BJ (cell line): ENCODE data around the gene GPRIN3. TPM values are rescaled to one million over a fixed set of nuclear protein-coding genes. Genes with fewer than 3 reads are reported as not detected.

Experiments used
- CTCF ChIA-PET: fragments of 350-600 bp; formaldehyde crosslinking; extraction: SDS; loops from one replicate; lab custom pipeline; 2021; ENCODE audit warnings: antibody characterized with exemption, inconsistent platforms; lab: Yijun Ruan, JAX
- POLR2A ChIA-PET: fragments of 300-600 bp; sonication (Branson Sonifier 250); formaldehyde crosslinking; extraction: SDS; loops from one replicate; lab custom pipeline; 2021; ENCODE audit warnings: antibody characterized with exemption; lab: Charles Lee
- DNase-seq: peaks from one replicate; pipeline ENCODE4 v3.0.0-alpha.2; 2011; ENCODE audit warnings: low read depth
- H3K27me3 ChIP-seq: 2 replicates; pipeline ENCODE4 v1.6.0; 2011; ENCODE audit warnings: low read length; ENCODE audit not compliant: control insufficient read depth, insufficient read depth
- H3K36me3 ChIP-seq: 2 replicates; pipeline ENCODE4 v1.5.1; 2011; ENCODE audit warnings: low read length; ENCODE audit not compliant: control insufficient read depth, insufficient read depth
- H3K4me3 ChIP-seq: 2 replicates; pipeline ENCODE4 v1.5.1; 2011; ENCODE audit warnings: low read depth, mild to moderate bottlenecking, control low read depth, low read length
- polyA plus RNA-seq: library from polyadenylated mRNA; depleted of rRNA; stranded (reverse); fragments of >200 nt; gene quantifications from 2 replicates; pipeline ENCODE4 v1.2.3, GENCODE V29; 2011
- TF ChIP-seq, protein P1 (sequence below): IDR thresholded peaks from 2 replicates; pipeline ENCODE4 v1.5.1; 2011; ENCODE audit warnings: low read depth, mild to moderate bottlenecking, control low read depth, inconsistent platforms, low read length, moderate library complexity; ENCODE audit not compliant: insufficient read depth

Gene GPRIN3
- polyA plus RNA-seq, 1 experiment = not detected

- ChIA-PET POLR2A (no interaction called here), CTCF (interaction anchor here (4.0 kb wide), 1 partner anchor 11 kb away, joined by 27 read pairs; no protein-coding TSS in a partner anchor)
- H3K27me3 ChIP-seq = no peaks in the 10 kb centered on the region
- H3K4me3 ChIP-seq = no peak overlapping the region
- no peaks in the 10 kb centered on the region for H3K36me3 ChIP-seq
- TF ChIP-seq, protein P1, sequence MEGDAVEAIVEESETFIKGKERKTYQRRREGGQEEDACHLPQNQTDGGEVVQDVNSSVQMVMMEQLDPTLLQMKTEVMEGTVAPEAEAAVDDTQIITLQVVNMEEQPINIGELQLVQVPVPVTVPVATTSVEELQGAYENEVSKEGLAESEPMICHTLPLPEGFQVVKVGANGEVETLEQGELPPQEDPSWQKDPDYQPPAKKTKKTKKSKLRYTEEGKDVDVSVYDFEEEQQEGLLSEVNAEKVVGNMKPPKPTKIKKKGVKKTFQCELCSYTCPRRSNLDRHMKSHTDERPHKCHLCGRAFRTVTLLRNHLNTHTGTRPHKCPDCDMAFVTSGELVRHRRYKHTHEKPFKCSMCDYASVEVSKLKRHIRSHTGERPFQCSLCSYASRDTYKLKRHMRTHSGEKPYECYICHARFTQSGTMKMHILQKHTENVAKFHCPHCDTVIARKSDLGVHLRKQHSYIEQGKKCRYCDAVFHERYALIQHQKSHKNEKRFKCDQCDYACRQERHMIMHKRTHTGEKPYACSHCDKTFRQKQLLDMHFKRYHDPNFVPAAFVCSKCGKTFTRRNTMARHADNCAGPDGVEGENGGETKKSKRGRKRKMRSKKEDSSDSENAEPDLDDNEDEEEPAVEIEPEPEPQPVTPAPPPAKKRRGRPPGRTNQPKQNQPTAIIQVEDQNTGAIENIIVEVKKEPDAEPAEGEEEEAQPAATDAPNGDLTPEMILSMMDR = no peak
- no peak for DNase-seq
Observed at GRCh38 chr4:89215736-89216135, 91.9 kb downstream of the GPRIN3 start.

DNA sequence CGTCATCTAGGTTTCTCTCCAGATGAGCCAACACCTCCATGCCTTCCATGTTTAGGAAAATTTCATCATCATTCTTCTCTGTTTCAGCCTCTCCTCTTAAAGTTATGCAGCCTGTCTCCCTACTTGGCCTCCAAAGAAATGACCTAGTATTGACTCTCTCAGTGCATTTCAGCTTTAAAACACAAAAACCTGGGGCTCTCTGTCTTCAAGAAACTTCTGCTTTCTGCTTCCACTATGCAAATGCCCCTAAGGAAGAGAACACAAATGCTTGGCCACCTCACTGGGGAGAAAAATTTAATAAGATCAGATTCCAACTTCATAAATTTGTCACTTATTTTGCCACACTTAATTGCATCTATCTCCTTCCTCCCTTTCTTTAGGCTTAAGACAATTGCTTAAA, 93.3 kb downstream of the GPRIN3 start:
- no peaks in the 10 kb centered on the region for H3K36me3 ChIP-seq
- DNase-seq = no peak
- ChIA-PET CTCF (no interaction called here), POLR2A (no interaction called here)
- H3K27me3 ChIP-seq = no peaks in the 10 kb centered on the region
- no peak overlapping the region for H3K4me3 ChIP-seq
- TF ChIP-seq, protein P1 = no peak

GRCh38 chr4:89213382-89213701, 94.3 kb downstream of the GPRIN3 start:
- CTCF ChIA-PET = interaction anchor here (0.6 to 2.3 kb wide), 2 partner anchors 13 to 1173 kb away, joined by 3 to 13 read pairs; no protein-coding TSS in a partner anchor
- H3K36me3 ChIP-seq = no peaks in the 10 kb centered on the region
- no peak overlapping the region for H3K4me3 ChIP-seq
- POLR2A ChIA-PET = no interaction called here
- TF ChIP-seq, protein P1 = no peak
- no peaks in the 10 kb centered on the region for H3K27me3 ChIP-seq
- no peak for DNase-seq

GRCh38 chr4:89212666-89213381, 94.8 kb downstream of the GPRIN3 start:
- ChIA-PET POLR2A (no interaction called here), CTCF (interaction anchor here (0.6 to 2.3 kb wide), 2 partner anchors 13 to 1174 kb away, joined by 3 to 13 read pairs; no protein-coding TSS in a partner anchor)
- H3K27me3 ChIP-seq = no peaks in the 10 kb centered on the region
- no peak overlapping the region for H3K4me3 ChIP-seq
- H3K36me3 ChIP-seq = no peaks in the 10 kb centered on the region
- TF ChIP-seq, protein P1 = no peak
- DNase-seq = no peak

GRCh38 chr4:89204624-89205023, 103.0 kb downstream of the GPRIN3 start:
- no peak overlapping the region for H3K4me3 ChIP-seq
- peaks cover 1% of the 10 kb centered on the region; the same call in 1 of the 2 replicates for H3K27me3 ChIP-seq
- no peak for DNase-seq
- TF ChIP-seq, protein P1 = no peak
- H3K36me3 ChIP-seq = no peaks in the 10 kb centered on the region
- POLR2A ChIA-PET = no interaction called here
- CTCF ChIA-PET = no interaction called here
